Measurements from ENCODE around the gene C2CD3. TPM values are rescaled to one million over a fixed set of nuclear protein-coding genes. Genes with fewer than 3 reads are reported as not detected.

C2CD3 gene
- total RNA-seq, 1 experiment from 2014 or later: 22.0 TPM

- H3K27ac Mint-ChIP-seq: no peak overlapping the region
- DNase-seq: no peak
- no peak overlapping the region for H3K4me3 Mint-ChIP-seq
- Histone ChIP-seq H2BK12ac (ENCODE audit: insufficient read length, low read depth, low read length) (no peak overlapping the region), H3K14ac (ENCODE audit: insufficient read depth, low read length) (no peak overlapping the region), H3K27ac (ENCODE audit: insufficient read length, low read depth, low read length) (no peak overlapping the region), H3T11ph (ENCODE audit: low read length) (no peak overlapping the region), H3K9me3 (ENCODE audit: control insufficient read depth, low read depth, low read length) (no peaks in the 10 kb centered on the region), H3K4ac (ENCODE audit: low read depth, low read length) (no peak overlapping the region), H3K23me2 (ENCODE audit: insufficient read length, low read depth, low read length, poor library complexity, severe bottlenecking) (no peaks in the 10 kb centered on the region), H3K79me2 (ENCODE audit: insufficient read depth, low read length) (no peaks in the 10 kb centered on the region), H3K4me1 (ENCODE audit: insufficient read depth, low read length) (no peaks in the 10 kb centered on the region), H4K5ac (ENCODE audit: insufficient read length, low read depth, low read length) (no peak overlapping the region), H4K8ac (replicated peaks; ENCODE audit: insufficient read length, low read depth, low read length) (no peak overlapping the region), H2AK5ac (ENCODE audit: insufficient read length, low read length) (no peak overlapping the region), H2BK20ac (ENCODE audit: low read depth, low read length, poor library complexity, severe bottlenecking) (no peak overlapping the region), H3K27me3 (ENCODE audit: insufficient read depth, low read length) (no peaks in the 10 kb centered on the region), H4K91ac (ENCODE audit: insufficient read length, low read depth, low read length) (no peak overlapping the region), H2AFZ (ENCODE audit: low read length) (no peak overlapping the region), H3K18ac (ENCODE audit: insufficient read length, low read depth, low read length) (no peak overlapping the region), H2BK5ac (ENCODE audit: insufficient read length, low read length) (no peak overlapping the region), H3K4me2 (ENCODE audit: insufficient read depth, insufficient read length, low read length) (no peak overlapping the region), H3K56ac (ENCODE audit: insufficient read length, low read depth, low read length) (no peak overlapping the region), H3K23ac (ENCODE audit: insufficient read length, low read depth, low read length) (no peak overlapping the region), H3K79me1 (ENCODE audit: insufficient read depth, low read depth, low read length, poor library complexity, severe bottlenecking) (no peaks in the 10 kb centered on the region), H3K9ac (ENCODE audit: extremely low read depth, insufficient read length, low read length) (no peak overlapping the region), H4K20me1 (ENCODE audit: control insufficient read depth, insufficient read depth, insufficient read length) (no peaks in the 10 kb centered on the region), H2BK120ac (ENCODE audit: low read depth, low read length, poor library complexity, severe bottlenecking) (no peak overlapping the region), H2BK15ac (ENCODE audit: low read depth, low read length) (no peak overlapping the region)
- WGBS (ENCODE audit: extremely low coverage, insufficient read length, low lambda C conversion rate): no CpG with 5 or more reads among the region's 1 CpG
- peaks cover 3 to 4% of the 10 kb centered on the region in 2 experiments; a peak in 1 of 4 replicates for H3K4me1 Mint-ChIP-seq
- no peaks in the 10 kb centered on the region for H3K9me3 Mint-ChIP-seq
- H3K36me3 Mint-ChIP-seq (ENCODE audit: insufficient read depth in 1 of 3, low read depth in 3 of 3): peaks cover 2 to 33% (median 10%) of the 10 kb centered on the region in 3 experiments; a peak in 5 of 7 replicates
- H3K27me3 Mint-ChIP-seq (ENCODE audit: low read depth): no peaks in the 10 kb centered on the region
- TF ChIP-seq CTCF (conservative IDR thresholded peaks at IDR 0.05): no peak
Measured at GRCh38 chr11:74205181-74205580, 34.4 kb upstream of the C2CD3 start.

All from H9 (cell line).